ENCODE measurements around the gene TMOD1.

GRCh38 chr9:97511655-97512427 lies 10.4 kb downstream of the TMOD1 start:
- TF ChIP-seq CTCF (IDR thresholded peaks at IDR 0.05), result no peak
- TF ChIP-seq POLR2A (IDR thresholded peaks at IDR 0.05), result no peak

Measured in testis (tissue), 2 donors.